AG10803 (cell line): Measurements from ENCODE around the gene SHKBP1.
"Not testable (repeated sequence)": the region's sequence is repeated elsewhere in the genome, so short reads cannot be mapped to it uniquely, and the experiment has no call there.

Experiments
- DNase-seq: peaks from one replicate; pipeline ENCODE4 v3.0.0; 2010; ENCODE audit warnings: low read depth
- H3K4me3 ChIP-seq: 2 replicates; pipeline ENCODE4 v1.5.1; 2011; ENCODE audit warnings: mild to moderate bottlenecking, low read length, control low read depth
- CTCF ChIP-seq: conservative IDR thresholded peaks from 2 replicates; pipeline ENCODE4 v1.5.1; 2011; ENCODE audit warnings: mild to moderate bottlenecking, low read length, control low read depth, inconsistent platforms

SHKBP1 gene

GRCh38 chr19:40620161-40620485 lies 43.5 kb downstream of the SHKBP1 start:
- no peak for DNase-seq
- no peak for TF ChIP-seq CTCF
- H3K4me3 ChIP-seq = no peak overlapping the region

GRCh38 chr19:40621283-40621682 lies 44.6 kb downstream of the SHKBP1 start:
- no peak for DNase-seq
- H3K4me3 ChIP-seq = no peak overlapping the region
- no peak for TF ChIP-seq CTCF

GRCh38 chr19:40621966-40622772 lies 45.5 kb downstream of the SHKBP1 start:
- no peak for TF ChIP-seq CTCF
- no peak for DNase-seq
- no peak overlapping the region for H3K4me3 ChIP-seq

GRCh38 chr19:40622773-40623075 lies 46.1 kb downstream of the SHKBP1 start:
- H3K4me3 ChIP-seq = no peak overlapping the region
- TF ChIP-seq CTCF = no peak

GRCh38 chr19:40623403-40624251 lies 47.0 kb downstream of the SHKBP1 start:
- no peak for DNase-seq
- TF ChIP-seq CTCF = no peak
- no peak overlapping the region for H3K4me3 ChIP-seq

More at GRCh38 chr19:40622773-40623075, 46.1 kb downstream of the SHKBP1 start:
- no peak for DNase-seq

GRCh38 chr19:40624369-40625153 lies 47.9 kb downstream of the SHKBP1 start:
- DNase-seq, H3K4me3 ChIP-seq: not testable (repeated sequence)

GRCh38 chr19:40625406-40626120 lies 48.9 kb downstream of the SHKBP1 start:
- no peak for DNase-seq
- no peak overlapping the region for H3K4me3 ChIP-seq
- no peak for TF ChIP-seq CTCF
